GM21390 (cell line): ENCODE measurements around the gene ETV3.
"Not testable (repeated sequence)": the region's sequence is repeated elsewhere in the genome, so short reads cannot be mapped to it uniquely, and the experiment has no call there.

ENCODE experiments used
- ATAC-seq: cut with Tn5 transposase; IDR thresholded peaks from one replicate; pipeline ENCODE4 v1.9.1; 2021; ENCODE audit not compliant: unreplicated experiment

ETV3 gene

DNA sequence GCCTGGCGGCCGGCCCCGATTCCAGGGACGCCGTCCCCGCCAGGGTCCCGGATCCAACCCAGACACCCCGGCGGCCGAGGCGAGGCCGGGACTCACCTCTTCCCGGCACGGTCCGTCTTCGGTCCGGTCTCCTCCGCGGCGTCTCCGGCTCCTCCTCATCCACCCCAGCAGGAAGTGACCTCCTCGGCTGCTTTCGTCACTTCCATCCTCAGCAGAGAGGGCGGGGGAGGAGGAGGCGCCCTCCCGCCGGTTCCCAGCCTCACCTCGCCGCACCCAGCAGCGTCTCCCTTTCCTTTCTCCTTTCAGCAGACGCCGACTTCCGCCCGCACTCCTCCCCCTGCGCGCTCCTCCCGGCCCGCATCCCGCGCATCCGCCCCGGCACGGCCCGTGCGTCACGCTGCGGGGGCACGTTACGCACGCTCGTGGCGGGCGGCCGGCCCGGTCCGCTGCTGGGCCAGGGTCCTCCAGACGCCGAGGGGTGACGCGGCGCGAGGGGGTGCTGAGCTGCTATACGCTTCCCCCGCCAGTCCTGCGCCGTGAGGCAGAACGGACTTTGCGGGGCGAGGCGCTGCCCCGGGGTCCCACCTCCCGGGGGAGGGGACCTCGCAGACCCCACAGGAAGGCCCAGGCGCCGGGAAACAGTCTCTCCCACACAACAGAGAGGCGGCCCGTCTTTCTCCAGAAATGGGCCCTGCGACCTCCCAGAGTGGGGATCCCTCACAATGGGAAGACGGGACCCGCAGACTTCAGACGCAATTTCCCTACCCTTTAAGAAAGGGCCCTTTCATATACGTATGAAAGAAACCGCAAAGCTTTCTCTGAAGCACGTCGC is at the start of gene ETV3:
ETV3 (minus strand) TSS at position 176 of the 832 bp plus-strand sequence. CDS start 2,043 bp downstream, outside the sequence.
- peak; percentile 91 for ATAC-seq

DNA sequence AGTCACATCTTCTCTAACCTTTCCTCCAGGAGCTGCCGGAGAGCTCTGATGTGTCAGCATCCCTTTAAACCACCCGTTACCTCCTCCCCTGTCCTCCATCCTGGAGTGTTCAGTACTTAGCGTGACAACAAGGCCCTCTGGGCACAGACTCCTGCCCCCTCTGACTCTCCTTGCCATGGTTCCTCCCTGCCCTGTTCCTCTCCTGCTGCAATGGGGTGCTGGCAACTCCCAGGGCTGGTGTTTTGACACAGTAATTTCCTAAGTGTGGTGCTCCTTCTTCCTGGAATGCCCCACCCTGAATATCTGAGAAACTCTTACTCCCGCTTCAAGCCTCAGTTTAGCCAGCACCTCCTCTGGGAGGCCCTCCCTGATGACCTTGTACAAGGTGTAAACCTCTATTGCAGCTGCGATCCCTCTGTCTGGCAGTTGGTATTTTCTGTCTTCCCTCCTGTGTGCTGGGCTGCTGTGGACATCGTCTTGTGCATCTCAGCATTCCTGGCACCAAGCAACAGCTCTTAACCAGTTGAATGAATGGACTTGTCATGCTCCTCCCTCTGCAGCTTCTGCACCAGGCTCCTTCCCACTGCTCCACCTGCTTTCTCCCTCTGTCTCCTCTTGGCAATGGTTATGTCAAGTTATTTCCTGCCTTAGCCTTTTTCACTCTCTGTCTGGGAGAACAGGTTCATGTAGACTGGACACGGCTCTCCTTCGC is 48.2 kb upstream of the ETV3 start:
- ATAC-seq: no peak

DNA sequence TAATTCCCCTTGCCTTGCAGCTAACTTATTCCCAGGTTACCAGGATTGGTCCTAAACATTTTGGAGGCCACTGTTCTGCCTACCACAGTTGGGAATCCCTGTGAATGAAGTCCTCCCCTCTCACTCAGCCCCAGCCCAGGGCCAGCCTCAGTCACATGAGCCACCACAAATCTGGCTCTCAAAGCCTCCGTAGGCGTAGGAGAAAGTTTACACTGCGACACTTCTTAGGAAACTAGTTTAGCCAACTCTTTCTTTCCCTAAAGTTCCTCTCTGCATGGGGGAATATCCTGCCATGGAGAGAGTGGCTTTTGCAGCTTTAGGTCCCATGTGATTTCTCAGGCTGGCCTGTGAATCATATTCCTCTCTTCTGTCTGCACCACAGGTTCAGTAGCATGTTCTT is 45.7 kb upstream of the ETV3 start:
- no peak for ATAC-seq

DNA sequence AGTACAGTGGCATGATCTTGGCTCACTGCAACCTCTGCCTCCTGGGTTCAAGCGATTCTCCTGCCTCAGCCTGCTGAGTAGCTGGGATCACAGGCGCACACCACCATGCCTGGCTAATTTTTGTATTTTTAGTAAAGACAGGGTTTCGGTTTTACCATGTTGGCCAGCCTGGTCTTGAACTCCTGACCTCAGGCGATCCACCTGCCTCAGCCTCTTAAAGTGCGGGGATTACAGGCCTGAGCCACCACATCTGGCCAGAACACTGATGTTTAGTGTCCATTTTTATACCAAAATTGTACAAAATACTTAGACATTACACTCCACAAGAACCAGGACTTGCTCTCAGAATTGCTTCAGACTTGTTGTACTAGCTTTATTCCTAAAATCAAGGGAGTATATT is 44.2 kb upstream of the ETV3 start:
- not testable (repeated sequence) for ATAC-seq

DNA sequence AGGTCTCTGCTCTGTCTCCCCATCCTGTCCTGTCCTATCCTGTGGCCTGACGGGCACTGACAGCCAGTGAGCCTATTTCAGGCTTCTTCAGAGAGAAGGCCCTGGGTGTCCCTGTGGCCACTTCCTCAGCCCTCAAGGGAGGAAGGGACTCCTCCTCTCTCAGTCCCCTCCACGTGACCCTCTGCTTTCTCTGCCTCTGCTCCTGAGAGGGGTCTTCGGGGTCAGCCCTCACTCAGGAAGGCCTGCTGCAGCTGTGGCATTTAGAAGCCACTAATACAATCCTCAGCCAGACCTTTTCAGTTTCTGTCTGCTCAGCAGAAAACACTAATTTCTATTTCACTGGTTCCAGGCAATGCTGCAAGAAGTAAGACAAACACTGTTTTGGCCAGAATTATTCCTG is 43.6 kb upstream of the ETV3 start:
- ATAC-seq: peak; percentile 32

DNA sequence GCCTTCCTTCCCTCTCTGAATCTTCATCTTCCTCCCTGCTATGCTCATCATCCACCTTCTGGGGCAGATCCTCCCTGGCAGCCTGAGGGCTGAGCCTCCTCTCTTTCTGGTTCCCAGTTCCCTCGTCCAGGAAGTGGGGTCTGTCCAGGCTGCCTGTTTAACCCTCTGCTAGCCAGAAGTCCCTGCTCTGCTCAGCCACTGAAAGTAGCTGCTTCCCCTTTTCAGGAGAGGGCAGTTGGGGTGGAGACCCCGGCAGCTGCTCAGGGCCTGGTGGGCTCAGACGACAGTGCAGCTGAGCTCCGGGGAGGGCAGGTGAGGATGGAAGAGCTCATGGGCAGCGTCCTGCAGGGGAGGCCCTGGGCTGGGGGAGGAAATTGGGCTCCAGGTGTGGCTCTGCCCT is 43.1 kb upstream of the ETV3 start:
- ATAC-seq: peak; percentile 46

DNA sequence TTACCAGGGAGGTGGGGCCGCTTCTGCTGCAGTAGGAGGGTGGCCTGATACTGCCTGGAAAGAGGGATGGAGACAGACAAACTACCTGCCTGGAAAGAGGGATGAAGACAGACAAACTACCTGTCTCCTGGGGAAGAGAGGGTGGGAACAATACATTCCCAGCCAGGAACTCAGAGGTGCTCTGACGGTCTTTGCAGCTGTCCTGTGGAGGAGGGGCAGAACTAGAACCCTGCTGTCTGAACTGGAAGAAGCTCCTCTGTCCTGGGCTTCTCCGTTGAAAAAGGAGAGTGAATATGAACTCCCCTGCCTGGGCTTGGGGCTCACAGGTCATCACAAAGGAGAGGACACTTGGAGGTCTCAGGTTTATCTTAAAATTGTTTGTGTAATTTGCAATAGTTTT is 40.3 kb upstream of the ETV3 start:
- no peak for ATAC-seq

DNA sequence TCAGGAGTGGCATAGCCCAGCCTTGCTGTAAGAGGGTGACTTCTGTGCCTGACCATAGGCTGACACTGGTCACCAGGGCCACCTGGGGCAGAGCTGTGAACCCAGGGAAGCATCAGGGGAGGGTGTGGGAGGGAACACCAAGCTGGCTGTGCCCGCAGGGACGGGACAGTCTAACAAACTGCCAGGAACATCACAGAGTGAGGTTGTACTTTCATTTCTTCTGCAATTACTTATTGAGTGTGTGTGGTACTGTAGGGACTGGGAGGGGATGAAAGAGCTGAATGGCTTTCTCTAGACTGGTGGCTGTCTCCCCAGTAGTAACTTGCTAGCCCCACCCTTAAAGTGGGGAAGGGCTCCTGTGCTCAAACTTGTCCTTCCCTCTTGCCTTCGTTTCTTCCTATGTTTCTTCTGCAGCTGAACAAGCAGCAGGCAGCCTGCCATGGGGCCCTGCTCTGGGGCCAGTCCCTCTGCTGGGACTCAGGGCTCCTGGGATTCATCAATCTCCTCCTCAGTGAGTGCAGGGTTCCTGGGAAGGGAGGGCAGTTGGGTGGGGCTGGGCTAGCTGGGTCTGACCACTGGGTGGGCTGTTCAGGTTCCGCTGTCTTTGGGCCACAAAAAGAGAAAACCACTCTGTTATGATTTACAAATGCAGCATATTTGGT is 39.7 kb upstream of the ETV3 start:
- no peak for ATAC-seq

DNA sequence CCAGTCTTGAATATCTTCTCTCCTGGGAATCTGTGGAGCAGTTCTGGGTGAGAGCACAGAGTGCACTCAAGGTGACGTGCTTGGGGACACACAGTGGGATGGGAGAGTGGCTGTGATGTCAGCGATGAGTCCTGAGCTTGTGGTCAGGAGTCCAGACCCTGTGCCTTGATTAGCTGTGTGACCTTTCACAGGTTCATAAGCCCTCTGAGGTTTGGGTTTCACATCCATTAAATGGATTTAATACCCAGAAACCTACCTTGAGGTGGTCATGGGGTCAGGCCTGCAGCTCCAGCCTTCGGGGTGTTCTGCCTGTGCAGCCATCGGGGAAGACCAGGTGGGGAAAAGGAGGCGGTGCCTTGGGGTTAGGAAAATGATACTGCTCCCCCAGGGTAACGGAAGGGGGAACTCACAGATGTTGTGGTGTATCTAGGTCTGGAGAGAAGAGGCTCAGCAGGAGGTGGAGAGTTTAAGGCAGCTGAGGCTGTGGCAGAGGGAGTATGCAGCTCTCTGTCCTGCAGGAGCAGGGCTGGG is 38.5 kb upstream of the ETV3 start:
- ATAC-seq: no peak

DNA sequence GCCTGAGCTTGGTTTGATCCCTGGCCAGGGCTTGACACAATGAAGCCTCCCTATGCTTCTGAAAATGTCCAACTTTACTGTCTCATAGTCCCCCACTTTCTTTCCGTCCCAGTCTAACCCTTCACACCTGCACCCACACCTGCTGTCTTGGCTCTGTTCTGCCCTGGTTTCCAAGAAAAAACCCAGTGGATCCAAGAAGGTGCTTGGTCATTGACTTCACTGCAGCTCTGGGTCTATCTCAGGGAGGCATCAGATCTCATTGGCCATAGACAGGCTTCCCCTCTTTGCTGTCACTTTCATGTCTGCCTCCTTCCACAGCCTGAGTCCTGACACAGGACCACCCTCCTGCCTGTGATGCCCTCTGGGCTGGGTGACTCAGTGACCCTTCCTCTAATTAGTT is 37.8 kb upstream of the ETV3 start:
- ATAC-seq: no peak

DNA sequence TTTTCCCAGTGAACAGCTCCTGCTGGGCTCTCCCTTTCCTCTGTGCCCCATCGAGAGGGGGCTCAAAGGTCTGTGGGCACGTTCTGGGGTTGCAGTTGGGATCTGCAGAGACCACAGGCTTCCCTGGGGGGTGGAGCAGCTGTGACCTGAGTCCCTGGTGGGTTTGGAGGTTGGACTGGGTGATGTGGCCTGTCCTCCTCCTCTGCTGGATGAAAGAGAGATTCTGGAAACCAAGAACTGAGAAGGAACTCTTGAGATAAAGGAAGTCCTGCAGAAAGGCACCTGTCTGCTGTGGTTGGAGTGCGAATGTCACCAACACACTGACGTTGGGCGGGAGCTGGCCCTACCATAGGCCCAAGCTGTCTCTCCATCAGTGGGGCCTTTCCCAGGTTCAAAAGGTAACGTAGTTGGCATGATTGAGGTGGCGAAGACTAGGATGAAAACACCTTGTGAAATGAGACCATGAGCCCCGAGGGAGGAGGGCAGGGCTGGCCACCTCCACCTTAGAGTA is 35.8 kb upstream of the ETV3 start:
- no peak for ATAC-seq

DNA sequence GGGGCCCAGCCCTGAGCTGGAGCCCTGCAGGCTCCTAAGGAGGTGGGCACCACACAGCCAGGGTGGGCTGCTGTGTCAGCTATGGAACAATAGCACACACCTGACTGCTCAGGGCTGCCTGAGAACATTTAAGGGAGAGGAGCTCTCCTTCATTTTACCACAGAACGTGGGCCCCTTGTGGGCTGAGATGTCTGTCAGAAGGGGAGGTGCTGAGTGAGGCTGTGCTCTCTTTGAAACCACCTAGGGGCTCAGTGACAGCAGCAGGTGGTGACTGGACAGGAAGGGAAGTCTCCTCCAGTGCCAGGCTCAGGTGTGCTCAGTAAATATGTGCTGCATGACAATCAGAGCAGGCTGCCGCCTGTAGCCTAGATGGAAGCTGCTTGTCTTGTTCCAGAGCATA is 35.0 kb upstream of the ETV3 start:
- ATAC-seq: not testable (repeated sequence)

DNA sequence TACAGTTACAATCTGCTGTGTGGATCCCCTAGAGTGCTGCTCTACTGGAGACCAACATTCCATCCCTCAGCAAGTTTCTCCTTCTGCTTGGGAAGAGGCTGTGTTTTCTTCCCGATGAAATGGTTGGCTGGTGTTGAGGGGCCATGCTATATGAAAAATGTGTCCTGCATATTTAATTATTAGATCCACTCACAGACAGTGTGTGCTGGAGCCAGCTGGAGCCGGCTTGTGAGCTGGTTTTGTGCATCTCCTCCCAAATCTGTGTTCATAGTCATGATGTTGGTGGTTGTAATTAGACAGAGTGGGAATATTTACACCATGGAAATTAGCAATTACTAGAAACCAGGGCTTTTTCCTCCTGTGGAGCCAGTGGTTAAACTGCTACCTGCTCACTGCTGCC is 34.4 kb upstream of the ETV3 start:
- ATAC-seq: not testable (repeated sequence)

DNA sequence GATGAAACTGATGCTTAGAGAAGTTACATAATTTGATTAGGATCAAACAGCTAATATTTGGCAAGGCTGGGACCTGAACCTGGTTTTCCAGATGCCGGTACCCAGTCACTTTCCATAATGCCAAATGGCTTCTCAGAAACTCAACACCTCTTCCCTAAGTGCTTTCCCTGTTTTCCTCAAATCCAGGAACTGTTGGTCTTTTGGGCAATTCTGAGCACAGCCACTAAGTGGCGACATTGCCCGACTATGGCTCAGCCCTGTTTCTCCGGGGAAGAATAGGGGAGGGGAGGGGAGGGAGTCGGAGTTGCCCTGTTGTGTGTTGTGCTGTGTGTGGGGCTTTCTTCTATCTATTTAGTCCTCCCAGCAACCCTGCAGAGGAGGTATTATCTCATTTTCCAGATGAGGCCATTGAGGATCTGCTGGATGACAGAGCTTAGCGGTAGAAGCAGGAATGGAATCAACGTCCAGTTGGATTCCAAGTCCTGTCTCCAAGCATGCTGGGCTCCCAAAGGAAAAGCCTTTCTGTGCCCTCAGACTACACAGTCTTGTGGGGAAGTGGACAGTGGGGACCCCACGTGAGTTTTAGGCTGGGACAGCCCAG is 33.8 kb upstream of the ETV3 start:
- not testable (repeated sequence) for ATAC-seq

DNA sequence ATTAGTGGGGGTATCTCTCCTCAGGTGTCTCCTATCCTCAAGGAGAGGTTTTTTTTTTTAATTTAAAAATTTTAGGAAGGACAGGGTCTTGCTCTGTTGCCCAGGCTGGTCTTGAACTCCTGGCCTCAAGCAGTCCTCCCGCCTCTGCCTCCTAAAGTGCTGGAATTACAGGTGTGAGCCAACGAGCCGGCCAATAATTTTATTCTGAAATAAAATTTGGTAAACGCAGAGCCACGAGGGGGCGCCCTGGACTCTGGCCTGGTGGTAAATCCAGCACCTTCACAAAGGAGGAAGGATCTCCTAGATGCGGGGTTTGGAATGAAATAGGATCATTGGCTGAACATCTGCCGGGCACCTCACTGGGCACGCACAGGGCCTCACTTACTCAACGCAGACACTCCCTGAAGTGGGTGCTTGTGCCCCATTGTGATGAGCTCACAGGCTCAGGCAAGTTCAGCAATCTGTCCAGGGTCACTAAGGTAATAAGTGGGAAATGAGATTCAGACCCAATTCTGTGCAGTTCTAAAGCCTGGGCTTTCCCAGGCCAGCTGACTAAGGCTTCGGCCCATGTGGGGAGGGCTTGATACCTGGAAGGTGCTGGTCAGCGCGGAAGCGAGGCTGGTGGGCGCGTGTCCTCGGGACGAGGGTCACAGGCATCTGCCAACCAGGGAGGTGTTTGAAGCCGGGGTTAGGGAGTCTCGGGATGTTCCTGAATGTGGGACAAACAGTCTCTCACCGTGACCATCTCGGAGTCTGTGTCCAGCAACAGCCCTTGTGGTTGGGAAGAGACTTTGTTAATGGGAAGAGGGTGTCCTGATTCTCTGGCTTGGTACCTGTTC is 32.7 kb upstream of the ETV3 start:
- ATAC-seq: no peak

DNA sequence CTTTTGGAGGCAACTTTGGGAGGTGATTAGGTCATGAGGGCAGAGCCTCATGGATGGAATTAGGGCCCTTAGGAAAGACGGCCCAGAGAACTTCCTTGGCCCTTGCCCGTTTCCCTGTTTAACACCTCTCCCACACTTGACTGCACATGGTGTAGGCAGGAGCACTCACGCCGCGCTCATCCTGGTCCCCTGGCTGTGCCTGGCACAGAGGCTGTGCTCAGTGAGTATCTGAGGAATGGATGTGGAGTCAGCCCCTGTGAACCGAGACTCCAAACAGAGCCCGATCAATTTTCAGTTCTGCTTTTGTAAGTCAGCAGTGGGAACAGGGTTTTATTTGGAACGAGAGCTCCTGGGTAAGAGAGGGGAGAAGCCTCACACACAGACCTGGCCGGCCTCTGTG is 29.8 kb upstream of the ETV3 start:
- no peak for ATAC-seq

DNA sequence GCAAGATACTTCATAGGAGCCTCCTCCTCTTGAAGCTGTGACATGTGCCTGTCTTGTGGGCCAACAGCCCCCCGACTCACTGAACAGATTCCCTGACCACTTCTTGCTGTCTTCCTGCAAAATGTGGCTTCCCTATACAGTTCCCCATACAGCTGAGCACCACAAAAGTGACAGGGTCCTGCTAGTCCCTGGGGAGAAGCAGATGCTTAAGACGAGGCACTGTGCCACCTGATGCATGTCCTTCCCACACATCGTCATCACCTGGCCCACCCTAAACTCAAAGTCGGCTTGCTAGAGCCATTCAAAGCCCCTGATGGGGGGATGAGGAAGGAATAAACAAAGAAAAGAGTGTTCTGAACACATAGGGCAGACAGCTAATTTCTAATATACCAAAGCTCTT is 29.2 kb upstream of the ETV3 start:
- ATAC-seq: no peak

DNA sequence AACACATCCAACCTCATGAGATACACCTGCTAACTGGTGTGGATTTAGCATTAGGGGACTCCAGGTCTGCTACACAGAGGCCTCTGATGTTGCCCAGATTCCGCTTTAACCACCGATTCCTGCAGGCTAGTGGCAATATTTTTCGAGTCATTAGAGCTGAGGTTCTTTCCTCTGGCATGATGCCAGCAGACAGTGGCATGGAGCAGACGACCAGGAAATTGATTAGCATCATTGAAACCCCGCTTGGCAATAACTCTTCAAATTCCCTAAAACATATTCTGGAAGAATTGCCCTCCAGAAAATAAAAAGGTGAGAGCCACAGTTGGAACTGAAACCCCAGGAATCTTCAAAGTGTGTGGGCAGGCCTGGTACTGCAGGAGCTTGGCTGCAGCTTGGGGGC is 28.4 kb upstream of the ETV3 start:
- no peak for ATAC-seq

DNA sequence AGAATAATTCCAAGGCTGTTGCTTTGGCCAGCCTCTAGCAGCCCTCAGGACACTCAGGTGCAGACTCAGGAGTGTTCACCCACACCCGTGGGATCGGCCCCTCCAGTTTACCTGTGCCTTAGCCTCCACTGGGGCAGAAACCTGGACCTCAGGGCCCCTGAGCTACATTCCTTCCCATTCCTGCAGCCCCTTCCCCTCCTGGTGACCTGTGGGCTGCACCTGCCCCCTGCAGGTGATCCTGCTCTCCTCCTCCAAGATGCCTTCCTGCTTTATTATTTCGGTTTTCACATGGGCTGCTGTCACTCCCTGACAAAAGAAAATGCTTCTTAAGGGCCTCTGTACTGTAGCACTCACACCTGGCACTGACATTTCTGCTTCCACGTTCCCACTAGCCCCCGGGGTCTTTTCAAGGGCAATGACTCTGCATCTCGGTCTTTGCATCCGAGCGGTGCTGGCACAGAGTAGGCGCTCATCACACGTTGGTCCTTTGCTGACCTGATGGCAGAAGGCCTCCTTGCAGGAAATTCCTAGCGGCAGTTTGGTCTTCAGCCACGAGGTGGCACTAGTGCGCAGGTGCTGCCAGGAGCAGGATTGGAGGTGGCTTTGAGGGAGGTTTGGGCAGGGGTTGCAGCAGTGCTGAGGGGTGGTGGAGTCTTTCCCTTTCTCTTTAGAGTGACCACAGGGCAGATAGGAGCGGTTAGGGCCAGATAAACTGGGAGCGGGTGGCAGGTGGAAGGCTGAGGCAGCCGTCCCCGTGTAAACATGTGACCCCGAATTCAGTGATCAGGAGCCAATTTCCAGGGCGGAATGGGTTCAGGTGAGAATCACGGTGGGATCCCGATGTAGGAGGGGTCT is 25.3 kb upstream of the ETV3 start:
- ATAC-seq: peak; percentile 48
